HG03520 (cell line): ENCODE measurements around the gene ZBTB49.
A peak's percentile ranks its signal among the peaks of the same experiment; 100 is the strongest.
"Not testable (repeated sequence)": the region's sequence is repeated elsewhere in the genome, so short reads cannot be mapped to it uniquely, and the experiment has no call there.

Source experiments
- ATAC-seq: cut with Tn5 transposase; IDR thresholded peaks from one replicate; pipeline ENCODE4 v1.9.1; 2021; ENCODE audit warnings: mild to moderate bottlenecking, moderate library complexity; ENCODE audit not compliant: unreplicated experiment

ZBTB49 gene

GRCh38 chr4:4323705-4324534 is 33.9 kb downstream of the ZBTB49 start:
- ATAC-seq: no peak

GRCh38 chr4:4325321-4325720 is 35.3 kb downstream of the ZBTB49 start:
- no peak for ATAC-seq

DNA sequence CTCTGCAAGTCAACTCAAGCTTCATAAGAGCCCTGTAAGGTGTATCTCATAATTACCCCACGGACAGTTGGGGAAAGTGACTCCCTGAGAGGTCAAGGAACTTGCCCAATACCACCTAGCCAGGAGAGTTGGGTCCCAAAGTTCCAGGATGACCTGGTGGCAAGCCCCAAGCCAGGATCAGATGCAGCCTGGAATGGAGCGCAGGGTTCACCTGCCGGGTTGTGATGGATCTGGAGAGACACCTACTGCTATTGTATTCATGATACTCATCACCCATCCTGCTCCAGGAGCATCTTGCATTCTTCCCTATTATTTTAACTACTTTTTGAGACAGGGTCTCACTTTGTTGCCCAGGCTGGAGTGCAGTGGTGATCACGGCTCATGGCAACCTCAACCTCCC is 36.1 kb downstream of the ZBTB49 start:
- no peak for ATAC-seq

DNA sequence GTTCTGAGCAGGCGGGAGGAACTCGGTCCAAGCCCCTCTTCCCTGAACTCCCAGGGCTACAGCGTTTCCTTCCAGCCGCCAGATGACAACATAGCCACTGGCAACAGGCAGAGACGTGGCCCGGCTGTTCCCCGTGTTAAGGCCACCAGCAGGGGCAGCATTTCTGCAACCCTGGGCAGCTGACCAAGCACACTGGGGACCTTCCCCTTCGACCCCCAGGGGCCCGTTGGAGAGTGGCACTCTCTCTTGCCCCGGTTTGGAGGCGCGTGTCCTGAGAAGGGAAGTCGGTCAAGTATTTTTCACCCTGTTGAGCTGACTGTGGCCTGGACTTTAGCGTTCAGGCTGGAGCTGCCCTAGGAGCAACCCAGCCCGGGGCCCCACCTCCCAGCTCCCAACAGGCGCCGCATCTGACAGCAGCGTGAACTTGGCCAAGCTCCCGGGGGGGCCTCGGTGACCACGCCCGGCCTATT is 37.6 kb downstream of the ZBTB49 start:
- ATAC-seq: no peak

DNA sequence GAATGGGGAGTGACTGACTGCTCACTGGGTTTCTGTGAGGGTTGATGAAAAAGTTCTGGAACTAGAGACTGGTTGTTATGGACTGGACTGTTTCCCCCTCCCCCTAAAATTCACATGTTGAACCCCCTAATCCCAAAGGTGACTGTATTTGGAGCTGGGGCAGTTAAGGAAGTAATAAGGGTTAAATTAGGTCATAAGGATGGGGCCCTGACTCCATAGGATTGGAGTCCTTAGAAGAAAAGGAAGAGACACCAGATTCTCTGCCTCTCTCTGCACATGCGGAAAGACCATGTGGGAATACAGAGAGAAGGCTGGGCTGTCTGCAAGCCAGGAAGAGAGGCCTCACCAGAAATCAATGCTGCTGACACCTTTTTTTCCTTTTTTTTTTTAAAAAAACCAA is 38.2 kb downstream of the ZBTB49 start:
- no peak for ATAC-seq

DNA sequence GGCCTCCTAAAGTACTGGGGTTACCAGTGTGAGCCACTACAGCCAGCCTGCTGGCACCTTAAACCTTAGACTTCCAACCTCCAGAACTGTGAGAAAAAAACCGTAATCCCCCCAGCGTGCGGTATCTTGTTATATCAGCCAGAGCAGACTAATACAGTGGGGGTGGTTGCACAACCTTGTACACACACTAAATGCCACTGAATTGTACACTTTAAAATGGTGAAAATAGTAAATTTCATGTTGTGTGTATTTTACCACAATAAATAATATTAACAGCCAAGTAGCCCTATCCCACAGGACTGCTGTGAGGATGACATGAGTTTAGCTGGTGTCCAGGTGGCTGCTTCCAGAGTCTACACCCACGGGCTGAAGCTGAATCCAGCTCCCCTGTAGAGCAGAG is 38.8 kb downstream of the ZBTB49 start:
- ATAC-seq: no peak

- no peak for ATAC-seq
Measured at GRCh38 chr4:4329496-4329895, 39.4 kb downstream of the ZBTB49 start.

DNA sequence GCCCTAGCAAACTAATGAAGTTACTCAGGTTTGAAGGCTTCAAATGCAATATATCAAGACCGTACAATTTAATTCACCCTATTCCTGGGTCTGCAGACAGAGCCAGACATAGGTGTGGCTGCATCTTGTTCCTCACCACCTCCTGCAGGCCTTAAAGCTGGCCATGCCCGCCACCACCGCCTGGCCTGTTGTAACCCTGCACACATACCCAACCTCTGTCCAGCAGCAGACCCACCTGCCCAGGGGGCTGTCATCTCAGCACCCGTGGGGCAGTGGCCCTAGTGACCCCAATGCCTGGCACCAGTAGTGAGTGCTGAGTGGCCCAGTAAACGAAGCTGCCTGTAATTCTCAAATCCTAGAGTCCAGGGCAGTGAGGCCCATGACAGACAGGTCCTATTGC is 40.7 kb downstream of the ZBTB49 start:
- ATAC-seq: no peak

GRCh38 chr4:4332529-4332928 is 42.5 kb downstream of the ZBTB49 start:
- ATAC-seq: no peak

GRCh38 chr4:4333265-4333706 is 43.2 kb downstream of the ZBTB49 start:
- no peak for ATAC-seq

DNA sequence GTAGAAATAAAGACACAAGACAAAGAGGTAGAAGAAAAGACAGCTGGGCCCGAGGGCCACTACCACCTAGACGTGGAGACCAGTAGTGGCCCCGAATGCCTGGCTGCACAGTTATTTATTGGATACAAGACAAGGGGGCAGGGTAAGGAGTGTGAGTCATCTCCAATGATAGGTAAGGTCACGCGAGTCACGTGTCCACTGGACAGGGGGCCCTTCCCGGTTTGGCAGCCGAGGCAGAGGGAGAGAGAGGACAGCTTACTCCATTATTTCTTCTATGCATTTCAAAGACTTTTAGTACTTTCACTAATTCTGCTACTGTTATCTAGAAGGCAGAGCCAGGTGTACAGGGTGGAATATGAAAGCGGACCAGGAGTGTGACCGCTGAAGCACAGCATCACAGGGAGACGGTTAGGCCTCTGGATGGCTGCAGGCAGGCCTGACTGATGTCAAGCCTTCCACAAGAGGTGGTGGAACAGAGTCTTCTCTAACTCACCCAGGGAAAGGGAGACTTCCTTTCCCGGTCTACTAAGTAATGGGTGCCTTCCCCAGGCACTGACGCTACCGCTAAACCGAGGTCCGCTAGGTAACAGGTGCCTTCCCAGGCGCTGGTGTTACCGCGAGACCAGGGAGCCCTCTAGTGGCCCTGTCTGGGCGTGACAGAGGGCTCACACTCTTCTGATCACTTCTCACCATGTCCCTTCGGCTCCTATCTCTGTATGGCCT is 44.9 kb downstream of the ZBTB49 start:
- peak; percentile 69 for ATAC-seq

DNA sequence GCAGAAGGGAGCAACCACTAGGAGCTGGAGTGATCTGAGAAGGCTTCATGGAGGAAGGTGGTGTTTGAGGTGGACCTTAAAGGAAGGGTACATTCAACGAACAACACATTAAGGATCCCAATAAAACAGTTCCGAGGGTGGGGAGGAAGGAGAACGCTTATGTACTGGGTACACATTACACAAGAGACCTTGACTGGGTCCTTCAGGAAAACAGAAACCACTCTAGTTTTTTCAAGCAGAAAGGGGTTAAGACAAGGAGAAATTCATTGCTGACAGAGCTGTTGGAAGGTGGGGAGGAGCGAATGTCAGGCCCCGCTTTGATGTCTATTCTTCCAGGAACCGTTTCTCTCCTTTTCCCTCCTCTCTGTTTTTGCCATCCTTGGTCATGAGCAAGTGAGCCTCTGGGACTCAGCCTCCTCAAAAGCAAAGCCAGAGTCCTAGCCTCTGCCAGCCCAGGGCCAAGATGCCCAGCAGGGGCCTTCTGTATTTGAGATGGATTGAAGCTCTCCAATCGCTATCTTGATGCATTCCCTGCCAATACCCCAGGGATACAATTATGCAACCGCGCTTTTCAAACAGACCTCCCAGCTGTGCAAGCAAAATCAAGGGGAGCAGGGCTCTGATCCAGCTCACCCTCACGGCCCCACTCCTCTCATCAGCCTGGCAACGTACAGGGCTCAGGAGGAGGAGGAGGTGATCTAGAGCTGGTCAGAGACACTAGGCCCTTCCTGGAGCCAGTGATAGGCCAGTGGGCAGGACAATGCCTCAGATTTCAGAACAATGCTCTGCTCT is 48.4 kb downstream of the ZBTB49 start:
- ATAC-seq: no peak

- ATAC-seq: no peak
Measured at GRCh38 chr4:4339504-4340085, 49.5 kb downstream of the ZBTB49 start.

DNA sequence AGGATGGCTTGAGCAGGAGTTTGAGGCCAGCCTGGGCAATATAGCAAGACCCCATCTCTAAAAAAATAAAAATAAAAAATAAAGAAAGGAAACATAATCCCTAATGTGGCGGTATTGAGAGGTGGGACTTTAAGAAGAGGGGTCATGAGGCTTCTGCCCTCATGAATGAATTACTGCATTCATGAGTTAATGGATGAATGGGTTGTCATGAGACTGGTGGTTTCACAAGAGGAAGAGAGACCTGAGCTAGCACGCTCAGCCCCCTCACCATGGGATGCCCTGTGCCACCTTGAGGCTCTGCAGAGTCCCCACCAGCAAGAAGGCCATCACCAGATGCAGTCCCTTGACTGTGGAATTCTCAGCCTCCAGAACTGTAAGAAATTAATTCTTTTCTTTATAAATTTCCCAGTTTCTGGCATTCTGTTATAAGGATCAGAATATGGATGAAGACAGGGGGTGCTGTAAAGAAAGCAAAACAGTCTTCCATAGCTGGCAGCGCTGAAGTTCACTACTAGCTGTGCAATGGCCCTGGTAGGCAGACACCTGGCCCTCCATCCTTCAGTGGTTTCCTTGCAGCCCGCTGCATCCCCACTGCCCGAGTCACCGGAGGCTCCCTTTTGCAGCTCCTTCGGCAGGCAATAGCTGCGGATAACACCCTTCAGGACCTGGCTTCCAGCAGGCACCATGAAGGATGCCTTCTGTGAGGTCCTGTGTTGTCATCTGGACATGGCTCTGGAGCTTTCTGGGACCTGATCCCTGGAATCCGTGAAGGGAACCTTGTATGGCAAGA is 52.0 kb downstream of the ZBTB49 start:
- no peak for ATAC-seq

GRCh38 chr4:4343038-4343437 is 53.0 kb downstream of the ZBTB49 start:
- no peak for ATAC-seq

- peak; percentile 79 for ATAC-seq
Measured at GRCh38 chr4:4344915-4345527, 55.0 kb downstream of the ZBTB49 start.

GRCh38 chr4:4347585-4347984 is 57.5 kb downstream of the ZBTB49 start:
- no peak for ATAC-seq

- ATAC-seq: not testable (repeated sequence)
Measured at GRCh38 chr4:4348585-4348984, 58.5 kb downstream of the ZBTB49 start.

- ATAC-seq: no peak
Measured at GRCh38 chr4:4349867-4350266, 59.8 kb downstream of the ZBTB49 start.

DNA sequence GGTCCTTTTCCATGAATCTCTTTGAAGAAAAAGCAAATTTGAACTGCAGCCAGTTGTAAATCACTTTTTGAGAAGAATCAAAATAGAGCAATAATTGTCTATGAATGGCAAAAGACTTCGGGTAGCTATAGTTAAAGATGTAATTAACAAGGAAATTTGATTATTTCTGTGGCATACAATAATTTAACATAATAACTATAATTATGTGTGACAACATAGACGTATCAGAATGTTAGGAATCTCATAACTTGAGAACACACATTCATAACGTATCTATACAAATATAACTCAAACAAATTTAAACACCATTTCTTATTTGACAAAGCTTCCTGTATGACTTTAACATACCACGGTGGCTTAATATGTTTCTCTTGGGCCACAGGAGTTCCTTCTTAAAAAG is 60.9 kb downstream of the ZBTB49 start:
- ATAC-seq: no peak
